GM12875 (cell line): ENCODE data around the gene GHSR.

Source experiments
- H3K4me3 ChIP-seq: one replicate; pipeline ENCODE4 v1.5.1; 2011; ENCODE audit warnings: low read depth, low read length, control low read depth
- TF ChIP-seq, protein P1 (sequence below): IDR thresholded peaks from 2 replicates; pipeline ENCODE4 v1.5.1; 2011; ENCODE audit warnings: low read depth, mild to moderate bottlenecking, control low read depth, inconsistent platforms, low read length, moderate library complexity, borderline replicate concordance; ENCODE audit not compliant: insufficient read depth

GHSR gene

DNA sequence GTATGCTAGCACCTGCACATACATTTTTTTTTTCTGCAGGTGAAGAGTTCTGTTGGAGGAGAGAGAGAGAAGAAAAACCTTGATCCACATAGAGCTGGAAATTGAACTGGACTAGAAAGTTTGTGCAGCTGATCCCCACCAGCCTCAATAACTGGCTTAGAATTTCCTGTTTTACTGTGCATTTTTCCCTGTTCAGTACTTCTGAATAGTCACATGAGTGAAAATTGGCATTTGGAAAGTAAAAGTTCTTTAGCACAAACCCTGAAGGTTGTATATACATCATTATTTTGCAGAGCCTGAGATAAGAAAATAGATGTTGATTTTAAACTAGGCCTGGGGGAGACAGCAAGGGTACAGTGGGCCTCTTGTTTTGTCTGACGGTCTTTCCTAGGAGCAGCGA, 42.3 kb downstream of the GHSR start:
- no peak overlapping the region for H3K4me3 ChIP-seq
- TF ChIP-seq, protein P1, sequence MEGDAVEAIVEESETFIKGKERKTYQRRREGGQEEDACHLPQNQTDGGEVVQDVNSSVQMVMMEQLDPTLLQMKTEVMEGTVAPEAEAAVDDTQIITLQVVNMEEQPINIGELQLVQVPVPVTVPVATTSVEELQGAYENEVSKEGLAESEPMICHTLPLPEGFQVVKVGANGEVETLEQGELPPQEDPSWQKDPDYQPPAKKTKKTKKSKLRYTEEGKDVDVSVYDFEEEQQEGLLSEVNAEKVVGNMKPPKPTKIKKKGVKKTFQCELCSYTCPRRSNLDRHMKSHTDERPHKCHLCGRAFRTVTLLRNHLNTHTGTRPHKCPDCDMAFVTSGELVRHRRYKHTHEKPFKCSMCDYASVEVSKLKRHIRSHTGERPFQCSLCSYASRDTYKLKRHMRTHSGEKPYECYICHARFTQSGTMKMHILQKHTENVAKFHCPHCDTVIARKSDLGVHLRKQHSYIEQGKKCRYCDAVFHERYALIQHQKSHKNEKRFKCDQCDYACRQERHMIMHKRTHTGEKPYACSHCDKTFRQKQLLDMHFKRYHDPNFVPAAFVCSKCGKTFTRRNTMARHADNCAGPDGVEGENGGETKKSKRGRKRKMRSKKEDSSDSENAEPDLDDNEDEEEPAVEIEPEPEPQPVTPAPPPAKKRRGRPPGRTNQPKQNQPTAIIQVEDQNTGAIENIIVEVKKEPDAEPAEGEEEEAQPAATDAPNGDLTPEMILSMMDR = no peak

DNA sequence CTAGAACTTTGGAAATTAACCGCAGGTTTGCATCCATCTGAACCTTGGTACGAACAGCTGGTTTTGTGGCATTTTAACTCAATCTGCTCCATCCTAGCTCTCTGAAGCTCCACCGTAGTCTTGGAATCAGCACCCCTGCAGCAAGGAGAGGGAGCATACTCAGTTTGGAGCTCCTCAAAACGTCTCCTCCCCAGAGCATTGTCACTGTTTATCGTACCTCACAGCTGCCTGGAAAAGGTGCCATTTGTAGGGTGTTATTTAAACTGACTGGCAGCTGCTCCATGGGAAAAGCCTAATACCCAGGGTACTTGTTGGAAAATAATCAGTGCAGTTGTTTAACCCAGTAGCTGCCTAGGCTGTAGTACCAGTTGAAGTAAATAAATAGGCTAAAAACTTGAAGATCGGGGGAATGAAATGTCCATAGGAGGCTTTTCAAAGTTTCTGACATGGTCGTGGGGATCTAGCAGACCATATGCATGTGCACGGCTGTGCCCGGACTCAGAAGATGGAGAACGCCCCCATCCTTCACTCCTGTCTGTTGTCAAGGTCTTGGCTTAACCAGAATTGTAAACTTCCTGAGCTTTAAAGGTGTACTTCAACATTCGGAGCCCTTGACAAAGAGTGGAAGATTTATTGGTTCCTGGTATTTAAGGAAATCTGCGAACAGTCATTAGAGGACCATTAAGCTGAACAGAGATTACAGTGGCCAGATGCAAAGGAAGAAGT, 43.9 kb downstream of the GHSR start:
- no peak overlapping the region for H3K4me3 ChIP-seq
- TF ChIP-seq, protein P1 = no peak

DNA sequence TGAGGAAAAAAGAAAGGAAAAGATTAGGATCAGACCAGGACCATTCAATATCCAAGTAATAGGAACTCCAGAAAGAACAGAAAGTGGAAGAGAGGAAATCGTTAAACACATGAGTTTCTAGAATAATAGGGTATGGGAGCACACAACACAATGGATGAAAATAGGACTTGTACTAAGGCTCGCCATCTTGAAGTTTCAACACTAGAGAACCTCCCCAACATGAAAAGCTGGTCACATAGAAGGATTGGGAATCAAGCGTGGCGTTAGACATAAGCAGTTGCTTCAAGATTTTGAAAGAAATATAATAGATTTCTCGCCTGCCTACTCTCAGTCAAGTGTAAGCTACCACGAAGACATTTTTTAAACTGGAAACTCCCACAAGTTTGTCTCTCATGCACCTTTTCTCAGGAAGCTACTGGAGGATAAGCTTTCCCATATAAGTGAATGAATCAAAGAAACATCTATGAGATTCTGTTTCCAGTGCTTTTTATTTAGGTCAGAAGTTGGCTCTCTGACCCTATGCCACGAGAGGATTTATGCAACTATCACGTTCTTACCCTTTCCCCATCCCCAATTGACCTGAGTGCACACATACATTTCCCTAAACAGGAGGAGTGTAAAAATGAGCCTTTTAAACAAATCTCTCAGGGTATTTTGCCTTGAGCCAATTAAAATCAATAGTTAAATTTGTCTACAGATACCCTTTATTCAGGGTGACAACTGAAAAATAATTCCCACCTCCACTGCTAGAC, 45.2 kb downstream of the GHSR start:
- TF ChIP-seq, protein P1 = no peak
- H3K4me3 ChIP-seq = no peak overlapping the region

DNA sequence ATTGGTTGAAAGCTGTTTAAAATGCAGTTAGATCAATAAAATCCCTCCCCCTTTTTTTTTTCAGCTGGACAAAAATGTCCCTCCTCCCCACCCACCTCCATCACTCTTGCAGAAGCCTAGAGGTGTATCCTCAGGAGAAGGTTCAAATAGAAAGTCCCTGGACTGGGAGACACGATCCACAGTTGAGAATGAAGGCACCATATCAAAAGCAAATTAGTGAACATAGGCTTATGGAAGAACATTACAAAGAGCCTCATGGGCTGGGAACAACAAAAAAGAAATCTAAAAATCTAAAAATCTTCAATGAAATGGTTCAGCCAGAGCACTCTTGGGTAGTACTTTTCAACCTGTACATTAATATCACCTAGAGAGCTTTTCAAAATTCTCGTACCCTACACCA, 46.2 kb downstream of the GHSR start:
- TF ChIP-seq, protein P1 = no peak
- H3K4me3 ChIP-seq = no peak overlapping the region

DNA sequence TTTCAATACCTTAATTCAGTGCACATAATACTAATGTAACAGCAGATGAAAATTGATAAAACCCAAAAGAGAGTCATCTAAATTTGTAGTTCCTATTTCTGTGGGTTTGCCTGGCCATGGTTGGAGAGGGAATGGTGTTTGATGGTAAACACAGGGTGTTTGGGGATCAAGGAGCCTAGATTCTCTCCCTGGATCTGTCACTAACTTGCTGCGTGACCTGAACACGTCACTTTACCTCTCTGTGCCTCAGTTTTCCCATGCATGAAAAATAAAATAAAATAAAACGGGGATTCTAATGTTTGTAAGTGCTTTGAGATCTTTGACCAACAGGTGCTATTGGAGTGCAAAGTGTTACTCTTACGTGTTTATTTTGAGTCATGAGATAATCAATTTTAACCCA, 49.8 kb downstream of the GHSR start:
- TF ChIP-seq, protein P1 = no peak
- no peak overlapping the region for H3K4me3 ChIP-seq

DNA sequence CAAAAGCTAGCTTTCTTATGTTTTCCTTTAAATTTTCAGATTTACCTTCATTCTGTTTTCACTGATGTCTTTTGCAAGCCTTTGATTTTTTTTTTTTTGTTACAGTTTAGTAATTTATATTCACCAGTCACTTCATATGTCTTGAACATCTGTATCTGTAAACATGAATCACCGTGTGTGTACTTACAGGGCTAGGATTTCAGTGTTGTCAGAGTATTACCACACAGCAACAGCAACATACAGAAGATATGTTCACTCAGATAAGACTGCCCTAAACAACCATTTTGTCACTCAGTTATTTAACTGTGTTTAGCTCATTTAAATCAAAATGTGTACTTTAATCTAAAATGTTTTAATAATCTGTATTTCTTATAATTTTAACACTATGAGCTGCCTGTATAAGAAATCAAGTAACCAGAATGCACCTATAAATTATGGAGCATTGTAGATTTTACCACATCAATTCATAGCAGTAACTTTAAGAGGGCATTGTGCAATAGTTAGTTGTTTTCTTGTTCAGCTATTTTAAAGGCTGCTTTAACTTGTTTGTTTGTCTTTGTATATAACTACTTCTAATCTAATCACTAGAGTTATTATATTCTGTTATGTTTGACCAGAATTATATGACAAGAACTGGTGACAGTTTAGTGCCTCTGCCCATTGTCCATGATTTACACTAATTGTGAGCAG, 50.4 kb downstream of the GHSR start:
- H3K4me3 ChIP-seq = no peak overlapping the region
- TF ChIP-seq, protein P1 = no peak
